ENCODE measurements around the gene USP17L10. TPM values are rescaled to one million over a fixed set of nuclear protein-coding genes. Genes with fewer than 3 reads are reported as not detected.

USP17L10 gene
- total RNA-seq, 2 donors from 2014 or later, result not detected

Other genes with a start within 250 kb of the USP17L10 start
- not detected for gene FAM90A26, start 40.2 kb upstream of the USP17L10 start, total RNA-seq
- not detected for gene USP17L11, start 4.7 kb downstream of the USP17L10 start, total RNA-seq
- not detected for gene USP17L12, start 9.5 kb downstream of the USP17L10 start, total RNA-seq
- not detected for gene USP17L13, start 14.2 kb downstream of the USP17L10 start, total RNA-seq
- under 1 TPM in 1 of 2 donors, not detected in 1; 0.14 TPM for gene USP17L15, start 23.7 kb downstream of the USP17L10 start, total RNA-seq
- gene USP17L17, start 33.2 kb downstream of the USP17L10 start, total RNA-seq, result not detected
- gene USP17L18, start 38.0 kb downstream of the USP17L10 start, total RNA-seq, result not detected
- not detected for gene USP17L19, start 42.7 kb downstream of the USP17L10 start, total RNA-seq
- gene USP17L20, start 47.5 kb downstream of the USP17L10 start, total RNA-seq, result not detected
- gene USP17L21, start 52.2 kb downstream of the USP17L10 start, total RNA-seq, result not detected
- not detected for gene USP17L22, start 57.0 kb downstream of the USP17L10 start, total RNA-seq
- gene USP17L24, start 114.5 kb downstream of the USP17L10 start, total RNA-seq, result not detected
- not detected for gene USP17L25, start 119.3 kb downstream of the USP17L10 start, total RNA-seq
- gene USP17L26, start 124.0 kb downstream of the USP17L10 start, total RNA-seq, result not detected
- gene USP17L5, start 128.7 kb downstream of the USP17L10 start, total RNA-seq, result not detected
- gene USP17L27, start 133.5 kb downstream of the USP17L10 start, total RNA-seq, result not detected
- not detected for gene USP17L28, start 138.2 kb downstream of the USP17L10 start, total RNA-seq
- not detected for gene USP17L29, start 143.0 kb downstream of the USP17L10 start, total RNA-seq
- gene USP17L30, start 152.5 kb downstream of the USP17L10 start, total RNA-seq, result not detected
- not detected for gene DEFB131A, start 233.8 kb downstream of the USP17L10 start, total RNA-seq